A549 (cell line): ENCODE measurements around the gene CXXC5. TPM values are rescaled to one million over a fixed set of nuclear protein-coding genes. Genes with fewer than 3 reads are reported as not detected.
"Not testable (repeated sequence)": the region's sequence is repeated elsewhere in the genome, so short reads cannot be mapped to it uniquely, and the experiment has no call there.

Source experiments
- ATAC-seq, 2 experiments: fragments of 200-7000 bp in 1 of 2; fragments of >200 bp in 1 of 2; cut with Nextera tagmentation in 1 of 2; cut with Tn5 transposase in 1 of 2; 3 replicates each; pipeline versions ENCODE4 v1.8.0 to v1.9.1; 2018 to 2020; ENCODE audit warnings: mild to moderate bottlenecking in 1 of 2, moderate library complexity in 1 of 2
- CTCF ChIA-PET: fragments of 300-600 bp; sonication (Branson Sonifier 250); formaldehyde crosslinking; extraction: SDS; loops from one replicate; lab custom pipeline; 2021; ENCODE audit warnings: antibody characterized with exemption, inconsistent platforms; lab: Yijun Ruan, JAX
- POLR2A ChIA-PET: fragments of 350-600 bp; formaldehyde crosslinking; extraction: SDS; loops from one replicate; lab custom pipeline; 2021; ENCODE audit warnings: antibody characterized with exemption, inconsistent platforms; lab: Yijun Ruan, JAX
- DNase-seq, 2 experiments: peaks; one replicate each; pipeline versions ENCODE4 v3.0.0 to v3.0.0-alpha.2; 2011 to 2016; ENCODE audit warnings: low read depth in 1 of 2, low spot score in 1 of 2
- FAIRE-seq: peaks from 2 replicates; lab custom pipeline; 2011; peaks lifted over from hg19 to GRCh38; lab: Jason Lieb, UNC
- H3K27ac ChIP-seq, 2 experiments: fragments of >200 bp; sonication (Bioruptor Twin); formaldehyde crosslinking; 3 replicates each; pipeline ENCODE4 v1.5.1; 2016 to 2017
- H3K4me1 ChIP-seq: fragments of >200 bp; sonication (Bioruptor Twin); formaldehyde crosslinking; 3 replicates; pipeline ENCODE4 v1.6.1; 2016
- H3K4me2 ChIP-seq: fragments of >200 bp; sonication (Bioruptor Twin); formaldehyde crosslinking; 3 replicates; pipeline ENCODE4 v1.6.1; 2016
- H3K4me3 ChIP-seq: fragments of >200 bp; sonication (Bioruptor Twin); formaldehyde crosslinking; 3 replicates; pipeline ENCODE4 v1.5.1; 2016
- H3K9me3 ChIP-seq: fragments of >200 bp; sonication (Bioruptor Twin); formaldehyde crosslinking; 3 replicates; pipeline ENCODE4 v1.6.1; 2016
- CBX2 ChIP-seq: fragments of 200-600 bp; sonication (generic); IDR thresholded peaks from 2 replicates; pipeline ENCODE4 v1.6.1; 2016; ENCODE audit warnings: low read depth, mild to moderate bottlenecking, borderline replicate concordance
- CBX8 ChIP-seq: fragments of 200-600 bp; sonication (generic); IDR thresholded peaks from 2 replicates; pipeline ENCODE4 v1.6.1; 2016
- CEBPB ChIP-seq, 2 experiments: fragments of >200 bp in 1 of 2; sonication (Bioruptor Twin) in 1 of 2; formaldehyde crosslinking in 1 of 2; IDR thresholded peaks; 2 replicates each; pipeline ENCODE4 v1.6.1; 2012 to 2016
- EHF ChIP-seq: fragments of 250-450 bp; sonication (Bioruptor Pico); IDR thresholded peaks from 2 replicates; pipeline ENCODE4 v1.5.0; 2020; ENCODE audit warnings: mild to moderate bottlenecking
- EHMT2 ChIP-seq: fragments of 200-600 bp; sonication (generic); IDR thresholded peaks from 2 replicates; pipeline ENCODE4 v1.6.1; 2016; ENCODE audit warnings: antibody characterized with exemption, low read depth, mild to moderate bottlenecking, moderate library complexity
- FOSL2 ChIP-seq, 2 experiments: fragments of 450-650 bp in 1 of 2; fragments of >200 bp in 1 of 2; sonication (Bioruptor Twin) in 1 of 2; formaldehyde crosslinking; IDR thresholded peaks; 2 replicates each; pipeline versions ENCODE4 v1.5.0 to v1.6.1; 2016 to 2020; ENCODE audit warnings: mild to moderate bottlenecking in 1 of 2, moderate library complexity in 1 of 2
- FOXS1 ChIP-seq: fragments of 250-450 bp; sonication (Bioruptor Pico); IDR thresholded peaks from 2 replicates; pipeline ENCODE4 v1.5.0; 2020; ENCODE audit warnings: mild to moderate bottlenecking, moderate library complexity
- GATA3 ChIP-seq: IDR thresholded peaks from 2 replicates; pipeline ENCODE4 v1.6.1; 2012; ENCODE audit warnings: borderline replicate concordance
- HOXA7 ChIP-seq: fragments of 250-450 bp; sonication (Bioruptor Pico); IDR thresholded peaks from 2 replicates; pipeline ENCODE4 v1.5.0; 2020; ENCODE audit warnings: mild to moderate bottlenecking, moderate library complexity
- HOXB5 ChIP-seq: fragments of 250-450 bp; sonication (Bioruptor Pico); IDR thresholded peaks from 2 replicates; pipeline ENCODE4 v1.5.0; 2020; ENCODE audit warnings: mild to moderate bottlenecking, moderate library complexity
- JUNB ChIP-seq: fragments of >200 bp; sonication (Bioruptor Twin); formaldehyde crosslinking; IDR thresholded peaks from 2 replicates; pipeline ENCODE4 v1.6.1; 2016
- KDM1A ChIP-seq: fragments of 200-600 bp; sonication (generic); IDR thresholded peaks from 2 replicates; pipeline ENCODE4 v1.6.1; 2016; ENCODE audit warnings: low read depth, mild to moderate bottlenecking
- KDM5A ChIP-seq: fragments of 200-600 bp; sonication (generic); IDR thresholded peaks from 2 replicates; pipeline ENCODE4 v1.6.1; 2016; ENCODE audit warnings: antibody characterized with exemption, mild to moderate bottlenecking
- MAFK ChIP-seq: fragments of 450-650 bp; IDR thresholded peaks from 2 replicates; pipeline ENCODE4 v1.6.1; 2014; ENCODE audit not compliant: partially characterized antibody
- MAZ ChIP-seq: fragments of 150-350 bp; IDR thresholded peaks from 2 replicates; pipeline ENCODE4 v1.6.1; 2014; ENCODE audit warnings: antibody characterized with exemption, low read depth, low read length, borderline replicate concordance
- NR3C1 ChIP-seq: fragments of >200 bp; sonication (Bioruptor Twin); formaldehyde crosslinking; IDR thresholded peaks from 3 replicates; pipeline ENCODE4 v1.6.1; 2017
- RARB ChIP-seq: fragments of 250-450 bp; sonication (Bioruptor Pico); IDR thresholded peaks from 2 replicates; pipeline ENCODE4 v1.8.0; 2021; ENCODE audit warnings: mild to moderate bottlenecking, moderate library complexity
- SMC3 ChIP-seq: fragments of >200 bp; sonication (Bioruptor Twin); formaldehyde crosslinking; IDR thresholded peaks from 3 replicates; pipeline ENCODE4 v1.6.1; 2018; ENCODE audit warnings: inconsistent platforms
- TFCP2L1 ChIP-seq: fragments of 250-450 bp; sonication (Bioruptor Pico); IDR thresholded peaks from 2 replicates; pipeline ENCODE4 v1.5.0; 2021; ENCODE audit warnings: mild to moderate bottlenecking
- TP53 ChIP-seq: fragments of 250-450 bp; sonication (Bioruptor Pico); IDR thresholded peaks from 2 replicates; pipeline ENCODE4 v1.5.0; 2021; ENCODE audit warnings: mild to moderate bottlenecking, moderate library complexity
- ZNF302 ChIP-seq: fragments of 250-450 bp; sonication (Bioruptor Pico); IDR thresholded peaks from 2 replicates; pipeline ENCODE4 v1.9.0; 2021; ENCODE audit warnings: inconsistent platforms, mild to moderate bottlenecking, moderate library complexity
- ZSCAN20 ChIP-seq: fragments of 250-450 bp; sonication (Bioruptor Pico); IDR thresholded peaks from 2 replicates; pipeline ENCODE4 v1.8.0; 2022; ENCODE audit warnings: mild to moderate bottlenecking, moderate library complexity
- WGBS: methylation state at CpG from one replicate; pipeline ENCODE4 v1.1.6; 2017; ENCODE audit errors: missing lambda C conversion rate; 5-methylcytosine and 5-hydroxymethylcytosine counted together
- polyA plus RNA-seq, 4 experiments: library from polyadenylated mRNA; depleted of rRNA in 3 of 4; stranded (reverse); fragments of >200 nt; fragmentation: RNase III in 1 of 4; extraction: RNeasy Plus Mini Kit Qiagen cat#74134 plus additional on column Dnase treatment in 1 of 4; gene quantifications; 2 replicates in 3 of 4; 3 replicates in 1 of 4; pipeline ENCODE4 v1.2.3, GENCODE V29; 2011 to 2017
- TF ChIP-seq, protein P1 (sequence below): fragments of >200 bp; sonication (Bioruptor Twin); formaldehyde crosslinking; IDR thresholded peaks from 3 replicates; pipeline ENCODE4 v1.6.1; 2016
- TF ChIP-seq, protein P2 (sequence below): fragments of 150-350 bp; IDR thresholded peaks from 2 replicates; pipeline ENCODE4 v1.6.1; 2014; ENCODE audit warnings: low read depth, mild to moderate bottlenecking, low read length

CXXC5 gene
- polyA plus RNA-seq, 2 of the 4 experiments (the other 2 are of a cell fraction): 18.1 to 32.5 TPM

DNA sequence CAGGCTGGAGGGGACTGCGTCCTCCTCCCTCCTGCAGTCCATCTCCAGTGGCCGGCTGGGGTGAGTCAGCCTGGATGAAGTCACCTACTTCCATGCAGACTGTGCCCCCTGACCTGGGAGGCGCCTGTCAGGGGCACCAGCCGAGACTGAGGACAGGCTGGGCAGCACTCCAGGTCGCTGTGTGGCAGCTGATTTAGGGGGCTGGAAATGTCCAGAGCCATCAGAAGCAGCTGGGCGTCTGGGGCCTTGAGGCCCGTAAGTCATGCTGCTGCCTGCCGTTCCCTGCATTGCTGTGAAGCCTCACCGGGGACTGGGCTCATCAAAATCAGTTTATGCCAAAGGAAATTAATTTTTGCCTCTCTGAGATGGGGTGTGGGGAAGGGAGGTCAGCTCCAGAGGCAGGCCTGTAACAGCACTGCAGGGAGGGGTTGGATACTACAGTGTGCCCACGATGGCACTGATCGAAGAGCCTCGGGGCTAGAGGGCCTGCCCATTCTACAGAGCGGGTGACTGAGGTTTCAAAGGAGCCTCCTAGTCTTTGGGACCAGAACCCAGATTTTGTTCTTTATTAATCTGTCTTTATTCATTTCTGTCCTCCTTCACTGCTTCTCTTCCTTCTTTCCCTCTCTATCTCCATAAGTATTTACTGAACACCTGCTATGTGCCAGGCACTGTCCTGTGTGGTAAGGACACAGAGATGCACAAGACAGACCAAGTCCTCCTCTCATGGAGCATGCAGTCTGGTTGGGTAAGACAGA lies 77.1 kb downstream of the CXXC5 start:
- Histone ChIP-seq H3K27ac (peak overlapping the region; percentile 52 to 78; a peak in 5 of 6 replicates), H3K4me3 (no peak overlapping the region), H3K4me1 (peaks cover 16% of the 10 kb centered on the region), H3K9me3 (no peaks in the 10 kb centered on the region), H3K4me2 (peak overlapping the region; percentile 62)
- POLR2A ChIA-PET: no interaction called here
- ATAC-seq: peak; percentile 94 to 97
- TF ChIP-seq FOSL2 (IDR thresholded peaks at IDR 0.05): no peak
- TF ChIP-seq FOSL2 (CRISPR knock-in tag; IDR thresholded peaks at IDR 0.05): peak; percentile 59
- TF ChIP-seq JUNB: 0 out of 2 replicates have a peak, but pooled peaks have one; percentile 31
- TF ChIP-seq RARB (CRISPR knock-in tag): no peak
- TF ChIP-seq, protein P1, sequence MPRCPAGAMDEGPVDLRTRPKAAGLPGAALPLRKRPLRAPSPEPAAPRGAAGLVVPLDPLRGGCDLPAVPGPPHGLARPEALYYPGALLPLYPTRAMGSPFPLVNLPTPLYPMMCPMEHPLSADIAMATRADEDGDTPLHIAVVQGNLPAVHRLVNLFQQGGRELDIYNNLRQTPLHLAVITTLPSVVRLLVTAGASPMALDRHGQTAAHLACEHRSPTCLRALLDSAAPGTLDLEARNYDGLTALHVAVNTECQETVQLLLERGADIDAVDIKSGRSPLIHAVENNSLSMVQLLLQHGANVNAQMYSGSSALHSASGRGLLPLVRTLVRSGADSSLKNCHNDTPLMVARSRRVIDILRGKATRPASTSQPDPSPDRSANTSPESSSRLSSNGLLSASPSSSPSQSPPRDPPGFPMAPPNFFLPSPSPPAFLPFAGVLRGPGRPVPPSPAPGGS: no peak
- peak; percentile 66; the same call in 1 of the 2 replicates for TF ChIP-seq KDM1A
- no peak for TF ChIP-seq NR3C1
- CTCF ChIA-PET: interaction anchor here (1.2 to 2.6 kb wide), 4 partner anchors 9 to 98 kb away, joined by 3 to 9 read pairs (median 6); no protein-coding TSS in a partner anchor
- no peak for FAIRE-seq
- WGBS: 74% methylated on average over 5 of the region's 13 CpGs
- DNase-seq: peak in 1 of 2 experiments; percentile 73

DNA sequence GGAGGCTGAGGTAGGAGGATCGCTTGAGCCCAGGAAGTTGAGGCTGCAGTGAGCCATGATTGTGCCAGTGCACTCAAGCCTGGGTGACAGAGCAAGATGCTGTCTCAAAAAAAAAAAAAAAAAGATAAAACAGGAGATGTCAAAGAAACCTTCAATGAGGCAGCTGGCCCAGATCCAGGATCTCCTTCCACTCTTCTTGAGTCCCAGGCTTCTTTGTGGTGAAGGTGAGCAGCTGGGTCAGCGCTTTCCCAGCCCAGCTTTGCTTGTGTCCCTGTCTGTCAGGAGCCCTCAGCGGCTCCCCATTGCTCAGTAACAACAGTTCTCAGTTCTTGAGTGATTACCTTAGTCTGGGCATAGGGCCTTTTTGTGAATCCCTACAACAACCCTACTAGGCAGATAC lies 78.1 kb downstream of the CXXC5 start:
- H3K27ac ChIP-seq: 0 out of 6 replicates have a peak overlapping the region, but pooled peaks of 1 of the 2 experiments have one; percentile 29
- H3K4me1 ChIP-seq: peaks cover 16% of the 10 kb centered on the region
- DNase-seq: no peak
- no peak overlapping the region for H3K4me3 ChIP-seq
- no peak for FAIRE-seq
- ATAC-seq: no peak
- ChIA-PET CTCF (interaction anchor here (0.6 to 2.6 kb wide), 4 partner anchors 8 to 123 kb away, joined by 3 to 9 read pairs (median 6); no protein-coding TSS in a partner anchor), POLR2A (no interaction called here)
- no peak for TF ChIP-seq EHF (CRISPR knock-in tag)
- TF ChIP-seq GATA3: no peak
- no peak for TF ChIP-seq CBX8
- no peak for TF ChIP-seq FOXS1 (CRISPR knock-in tag)
- no peak for TF ChIP-seq ZNF302 (CRISPR knock-in tag)
- TF ChIP-seq EHMT2: no peak
- H3K4me2 ChIP-seq: no peak overlapping the region
- WGBS: 91% methylated on average over 3 of the region's 3 CpGs
- H3K9me3 ChIP-seq: no peaks in the 10 kb centered on the region

DNA sequence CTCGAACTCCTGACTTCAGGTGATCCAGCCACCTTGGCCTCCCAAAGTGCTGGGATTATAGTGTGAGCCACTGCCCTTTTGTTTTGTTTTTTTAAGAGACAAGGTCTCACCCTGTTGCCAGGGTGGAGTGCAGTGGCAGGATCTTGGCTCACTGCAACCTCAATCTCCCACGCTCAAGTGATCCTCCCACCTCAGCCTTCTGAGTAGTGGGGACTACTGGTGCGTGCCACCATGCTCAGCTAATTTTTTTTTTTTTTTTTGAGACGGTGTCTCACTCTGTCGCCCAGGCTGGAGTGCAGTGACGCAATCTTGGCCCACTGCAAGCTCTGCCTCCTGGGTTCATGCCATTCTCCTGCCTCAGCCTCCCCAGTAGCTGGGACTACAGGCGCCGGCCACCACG lies 79.5 kb downstream of the CXXC5 start:
- H3K27ac ChIP-seq, H3K4me3 ChIP-seq, ATAC-seq, FAIRE-seq, H3K4me2 ChIP-seq, POLR2A ChIA-PET, H3K9me3 ChIP-seq, DNase-seq: not testable (repeated sequence)
- peaks cover 16% of the 10 kb centered on the region for H3K4me1 ChIP-seq
- peak in 1 of 2 experiments; percentile 38; a peak in 1 of 4 replicates for TF ChIP-seq CEBPB (IDR thresholded peaks at IDR 0.05)
- CTCF ChIA-PET: interaction anchor here (1.3 to 2.0 kb wide), 3 partner anchors 17 to 60 kb away, joined by 3 to 11 read pairs (median 4); no protein-coding TSS in a partner anchor
- 80% methylated on average over 9 of the region's 9 CpGs for WGBS

DNA sequence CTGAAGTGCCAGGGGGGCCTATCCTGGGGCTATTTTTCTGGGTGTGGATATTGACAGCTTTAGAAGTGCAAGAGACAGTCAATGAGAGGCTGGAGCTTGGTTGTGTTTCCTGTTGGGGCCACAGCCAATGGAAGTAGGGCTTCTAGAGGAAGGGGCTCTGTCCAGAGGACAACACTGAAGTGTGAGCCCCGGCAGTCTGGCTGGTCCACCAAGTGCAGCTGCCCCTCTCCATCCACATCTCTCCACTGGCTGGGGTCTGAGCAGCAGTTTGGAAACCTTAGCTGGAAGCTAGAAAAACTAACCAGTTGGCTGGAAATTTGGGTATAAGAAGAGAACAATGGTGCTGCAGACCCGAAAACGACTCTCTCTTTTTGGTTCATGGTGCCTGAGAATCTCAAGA lies 83.1 kb downstream of the CXXC5 start:
- FAIRE-seq (no peak), DNase-seq (no peak), ATAC-seq (no peak)
- no peak for TF ChIP-seq KDM5A
- TF ChIP-seq CEBPB (IDR thresholded peaks at IDR 0.05): no peak
- no peak for TF ChIP-seq TP53 (CRISPR knock-in tag)
- TF ChIP-seq ZSCAN20 (CRISPR knock-in tag): no peak
- TF ChIP-seq GATA3: no peak
- no peak for TF ChIP-seq CBX2
- TF ChIP-seq HOXB5: no peak
- TF ChIP-seq, protein P2, sequence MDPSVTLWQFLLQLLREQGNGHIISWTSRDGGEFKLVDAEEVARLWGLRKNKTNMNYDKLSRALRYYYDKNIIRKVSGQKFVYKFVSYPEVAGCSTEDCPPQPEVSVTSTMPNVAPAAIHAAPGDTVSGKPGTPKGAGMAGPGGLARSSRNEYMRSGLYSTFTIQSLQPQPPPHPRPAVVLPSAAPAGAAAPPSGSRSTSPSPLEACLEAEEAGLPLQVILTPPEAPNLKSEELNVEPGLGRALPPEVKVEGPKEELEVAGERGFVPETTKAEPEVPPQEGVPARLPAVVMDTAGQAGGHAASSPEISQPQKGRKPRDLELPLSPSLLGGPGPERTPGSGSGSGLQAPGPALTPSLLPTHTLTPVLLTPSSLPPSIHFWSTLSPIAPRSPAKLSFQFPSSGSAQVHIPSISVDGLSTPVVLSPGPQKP: no peak
- TF ChIP-seq SMC3: no peak
- no peak for TF ChIP-seq HOXA7 (CRISPR knock-in tag)
- TF ChIP-seq MAFK: no peak
- no peak for TF ChIP-seq MAZ
- no peak for TF ChIP-seq TFCP2L1 (CRISPR knock-in tag)
- Histone ChIP-seq H3K4me2 (no peak overlapping the region), H3K4me1 (no peaks in the 10 kb centered on the region), H3K27ac (no peak overlapping the region), H3K4me3 (no peak overlapping the region), H3K9me3 (no peaks in the 10 kb centered on the region)
- 29% methylated on average over 3 of the region's 3 CpGs for WGBS
- POLR2A ChIA-PET: no interaction called here
- CTCF ChIA-PET: interaction anchor here (1.0 to 2.8 kb wide), 4 partner anchors 11 to 96 kb away, joined by 3 to 12 read pairs (median 6); no protein-coding TSS in a partner anchor
